ENCODE results near the gene KAT5.
"Not testable (repeated sequence)": the region's sequence is repeated elsewhere in the genome, so short reads cannot be mapped to it uniquely, and the experiment has no call there.

KAT5 gene

DNA sequence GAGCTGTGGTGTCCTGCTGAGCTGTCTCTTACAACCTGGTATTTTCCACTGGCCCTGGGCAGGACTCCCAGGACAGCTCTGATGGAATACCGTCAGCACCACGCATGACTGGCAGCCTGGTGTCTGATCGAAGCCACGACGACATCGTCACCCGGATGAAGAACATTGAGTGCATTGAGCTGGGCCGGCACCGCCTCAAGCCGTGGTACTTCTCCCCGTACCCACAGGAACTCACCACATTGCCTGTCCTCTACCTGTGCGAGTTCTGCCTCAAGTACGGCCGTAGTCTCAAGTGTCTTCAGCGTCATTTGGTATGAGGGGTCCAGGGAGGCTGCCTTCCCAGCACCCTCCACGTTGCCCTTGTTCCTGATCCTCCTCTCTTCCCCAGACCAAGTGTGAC is 2.4 kb downstream of the KAT5 start:
- in situ Hi-C loops (cut with HindIII; ENCODE audit: low pct_unique_long_range_greater_than_20kb, low sequenced_read_pairs): no loop called here
- DNase-seq (ENCODE audit: low read depth in 1 of 2, low spot score in 1 of 2): no peak
- no peak for TF ChIP-seq JUND (IDR thresholded peaks at IDR 0.05; ENCODE audit: low read depth)

- no peak for TF ChIP-seq JUND (IDR thresholded peaks at IDR 0.05; ENCODE audit: low read depth)
- in situ Hi-C loops (cut with HindIII; ENCODE audit: low pct_unique_long_range_greater_than_20kb, low sequenced_read_pairs): no loop called here
These were observed 4.2 kb downstream of the KAT5 start for GRCh38 chr11:65716302-65716701.

DNA sequence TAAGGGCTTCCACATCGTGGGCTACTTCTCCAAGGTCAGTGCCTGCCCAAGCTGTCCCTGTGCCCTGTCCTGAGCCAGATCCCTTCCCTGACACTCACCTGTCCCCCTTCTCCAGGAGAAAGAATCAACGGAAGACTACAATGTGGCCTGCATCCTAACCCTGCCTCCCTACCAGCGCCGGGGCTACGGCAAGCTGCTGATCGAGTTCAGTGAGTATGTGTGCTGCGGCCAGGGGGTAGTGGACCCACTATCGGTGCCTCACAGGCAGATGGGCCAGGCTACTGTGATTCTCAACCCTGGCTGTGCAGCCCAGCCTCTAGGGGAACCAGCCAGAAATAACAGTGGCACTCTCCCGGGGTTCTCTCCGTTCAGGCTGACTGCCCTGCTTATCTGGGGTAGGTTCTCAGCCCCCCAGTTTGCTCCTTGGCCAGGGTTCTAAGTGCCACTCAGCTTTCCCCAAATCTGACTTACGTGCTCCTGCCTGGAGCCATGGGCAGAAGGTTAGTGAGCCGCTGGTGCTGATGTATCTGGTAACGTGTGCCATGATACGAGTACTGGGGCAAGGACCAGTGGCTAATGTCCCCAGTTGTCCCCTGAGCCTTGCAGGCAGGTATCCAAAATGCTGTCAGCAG is 4.8 kb downstream of the KAT5 start:
- in situ Hi-C loops (cut with HindIII; ENCODE audit: low pct_unique_long_range_greater_than_20kb, low sequenced_read_pairs): no loop called here
- TF ChIP-seq JUND (IDR thresholded peaks at IDR 0.05; ENCODE audit: low read depth): no peak
- no peak for DNase-seq (ENCODE audit: low read depth in 1 of 2, low spot score in 1 of 2)

More at GRCh38 chr11:65716302-65716701, 4.2 kb downstream of the KAT5 start:
- no peak for DNase-seq (ENCODE audit: low read depth in 1 of 2, low spot score in 1 of 2)

- DNase-seq (ENCODE audit: low read depth in 1 of 2, low spot score in 1 of 2): no peak
- TF ChIP-seq JUND (IDR thresholded peaks at IDR 0.05; ENCODE audit: low read depth): no peak
- in situ Hi-C loops (cut with HindIII; ENCODE audit: low pct_unique_long_range_greater_than_20kb, low sequenced_read_pairs): no loop called here
These were observed 5.9 kb downstream of the KAT5 start for GRCh38 chr11:65717906-65718305.

DNA sequence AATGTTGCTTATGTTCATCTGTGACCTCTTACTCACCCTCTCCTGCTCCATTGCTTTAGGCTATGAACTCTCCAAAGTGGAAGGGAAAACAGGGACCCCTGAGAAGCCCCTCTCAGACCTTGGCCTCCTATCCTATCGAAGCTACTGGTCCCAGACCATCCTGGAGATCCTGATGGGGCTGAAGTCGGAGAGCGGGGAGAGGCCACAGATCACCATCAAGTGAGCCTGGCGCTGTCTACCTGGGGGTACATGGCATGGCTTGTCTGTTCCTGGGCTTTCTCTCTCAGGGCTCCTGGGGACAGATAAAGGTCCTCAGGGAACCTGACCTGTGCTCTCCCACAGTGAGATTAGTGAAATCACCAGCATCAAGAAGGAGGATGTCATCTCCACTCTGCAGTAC is 6.5 kb downstream of the KAT5 start:
- no peak for DNase-seq (ENCODE audit: low read depth in 1 of 2, low spot score in 1 of 2)
- no peak for TF ChIP-seq JUND (IDR thresholded peaks at IDR 0.05; ENCODE audit: low read depth)
- in situ Hi-C loops (cut with HindIII; ENCODE audit: low pct_unique_long_range_greater_than_20kb, low sequenced_read_pairs): no loop called here

DNA sequence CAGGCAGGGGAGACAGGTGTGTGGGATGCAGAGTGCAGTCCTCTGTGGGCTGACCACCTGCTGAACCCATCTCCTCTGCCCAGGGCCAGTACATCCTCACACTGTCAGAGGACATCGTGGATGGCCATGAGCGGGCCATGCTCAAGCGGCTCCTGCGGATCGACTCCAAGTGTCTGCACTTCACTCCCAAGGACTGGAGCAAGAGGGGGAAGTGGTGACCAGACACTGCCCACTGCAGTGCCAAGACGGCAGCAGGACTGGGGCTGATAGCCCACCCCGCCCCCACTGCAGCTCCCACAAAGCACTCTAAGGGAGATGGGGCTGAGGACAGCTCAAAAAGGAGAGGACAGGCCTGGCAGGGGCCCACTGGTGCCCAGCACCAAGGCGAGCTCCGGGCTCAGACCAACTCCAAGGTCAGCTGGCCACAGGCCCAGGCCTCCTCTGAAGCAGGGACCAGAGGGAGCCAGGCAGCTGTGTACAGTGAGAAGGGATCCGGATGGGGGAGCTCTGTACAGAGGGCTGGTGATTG is 7.0 kb downstream of the KAT5 start:
- in situ Hi-C loops (cut with HindIII; ENCODE audit: low pct_unique_long_range_greater_than_20kb, low sequenced_read_pairs): no loop called here
- TF ChIP-seq JUND (IDR thresholded peaks at IDR 0.05; ENCODE audit: low read depth): no peak
- no peak for DNase-seq (ENCODE audit: low read depth in 1 of 2, low spot score in 1 of 2)

- DNase-seq (ENCODE audit: low read depth in 1 of 2, low spot score in 1 of 2): peak in 1 of 2 experiments; percentile 41
- no peak for TF ChIP-seq JUND (IDR thresholded peaks at IDR 0.05; ENCODE audit: low read depth)
- in situ Hi-C loops (cut with HindIII; ENCODE audit: low pct_unique_long_range_greater_than_20kb, low sequenced_read_pairs): no loop called here
These were observed 7.8 kb downstream of the KAT5 start for GRCh38 chr11:65719871-65720210.

- TF ChIP-seq JUND (IDR thresholded peaks at IDR 0.05; ENCODE audit: low read depth): no peak
- in situ Hi-C loops (cut with HindIII; ENCODE audit: low pct_unique_long_range_greater_than_20kb, low sequenced_read_pairs): no loop called here
- peak; percentile 93 to 95 for DNase-seq (ENCODE audit: low read depth in 1 of 2, low spot score in 1 of 2)
These were observed 8.3 kb downstream of the KAT5 start, which contains the start of gene RNASEH2C for GRCh38 chr11:65720211-65720934. Gene RNASEH2C (minus strand): TSS chr11:65720798. CDS start chr11:65720758, 40 bp downstream.

- no peak for DNase-seq (ENCODE audit: low read depth in 1 of 2, low spot score in 1 of 2)
- in situ Hi-C loops (cut with HindIII; ENCODE audit: low pct_unique_long_range_greater_than_20kb, low sequenced_read_pairs): no loop called here
- TF ChIP-seq JUND (IDR thresholded peaks at IDR 0.05; ENCODE audit: low read depth): no peak
These were observed 10.2 kb downstream of the KAT5 start for GRCh38 chr11:65722261-65722660.

DNA sequence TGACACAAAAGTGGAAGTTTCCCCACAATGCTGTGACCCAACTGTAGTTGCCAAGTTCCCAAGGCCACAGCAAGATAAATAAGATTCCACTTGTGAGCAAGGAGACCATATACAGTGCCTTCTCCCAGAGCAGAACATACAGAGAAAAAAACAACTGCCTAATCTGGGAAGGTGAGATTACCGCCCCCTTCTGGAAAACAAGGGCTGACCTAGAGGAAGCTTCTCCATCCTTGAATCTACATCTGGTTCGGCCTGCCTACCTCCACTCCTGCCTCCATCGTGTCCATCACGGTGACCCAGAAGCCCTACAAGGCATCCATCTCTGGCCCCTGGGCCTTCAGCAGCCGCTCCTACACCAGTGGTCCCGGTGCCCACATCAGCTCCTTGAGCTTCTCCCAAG is 14.6 kb downstream of the KAT5 start:
- in situ Hi-C loops (cut with HindIII; ENCODE audit: low pct_unique_long_range_greater_than_20kb, low sequenced_read_pairs): no loop called here
- DNase-seq (ENCODE audit: low read depth in 1 of 2, low spot score in 1 of 2): no peak
- no peak for TF ChIP-seq JUND (IDR thresholded peaks at IDR 0.05; ENCODE audit: low read depth)

DNA sequence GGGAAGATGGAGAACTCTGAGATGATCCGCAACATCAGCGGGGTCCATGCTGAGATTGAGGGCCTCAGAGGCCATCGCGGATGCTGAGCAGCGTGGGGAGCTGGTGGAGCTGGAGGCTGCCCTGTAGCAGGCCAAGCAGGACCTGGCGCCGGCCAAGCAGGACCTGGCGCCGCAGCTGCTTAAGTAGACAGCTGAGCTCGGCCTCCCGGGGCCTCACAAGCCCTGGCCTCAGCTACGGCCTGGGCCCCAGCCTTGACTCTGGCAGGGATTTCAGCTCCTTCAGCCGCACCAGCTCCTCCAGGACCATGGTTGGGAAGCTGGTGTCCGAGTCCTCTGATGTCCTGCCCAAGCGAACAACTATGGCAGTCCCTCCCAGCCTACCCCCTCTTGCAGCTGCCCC is 15.8 kb downstream of the KAT5 start:
- DNase-seq (ENCODE audit: low read depth in 1 of 2, low spot score in 1 of 2): no peak
- in situ Hi-C loops (cut with HindIII; ENCODE audit: low pct_unique_long_range_greater_than_20kb, low sequenced_read_pairs): no loop called here
- TF ChIP-seq JUND (IDR thresholded peaks at IDR 0.05; ENCODE audit: low read depth): no peak

GRCh38 chr11:65730461-65730860 is 18.4 kb downstream of the KAT5 start:
- in situ Hi-C loops (cut with HindIII; ENCODE audit: low pct_unique_long_range_greater_than_20kb, low sequenced_read_pairs): no loop called here
- DNase-seq (ENCODE audit: low read depth in 1 of 2, low spot score in 1 of 2): no peak
- no peak for TF ChIP-seq JUND (IDR thresholded peaks at IDR 0.05; ENCODE audit: low read depth)

DNA sequence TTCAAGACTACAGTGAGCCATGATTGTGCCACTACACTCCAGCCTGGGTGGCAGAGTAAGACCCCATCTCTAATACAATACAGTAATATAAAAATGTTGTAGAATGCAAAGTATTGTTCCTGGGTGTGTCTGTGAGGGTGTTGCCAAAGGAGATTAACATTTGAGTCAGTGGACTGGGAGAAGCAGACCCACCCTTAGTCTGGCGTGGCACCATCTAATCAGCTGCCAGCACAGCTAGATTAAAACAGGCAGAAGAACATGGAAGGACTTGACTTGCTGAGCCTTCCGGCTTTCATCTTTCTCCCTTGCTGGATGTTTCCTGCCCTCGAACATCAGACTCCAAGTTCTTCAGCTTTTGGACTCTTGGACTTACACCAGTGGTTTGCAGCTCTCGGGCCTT is 23.1 kb downstream of the KAT5 start:
- DNase-seq (ENCODE audit: low read depth in 1 of 2, low spot score in 1 of 2); in situ Hi-C loops (cut with HindIII; ENCODE audit: low pct_unique_long_range_greater_than_20kb, low sequenced_read_pairs): not testable (repeated sequence)
